Pancreas (tissue), 10 donors: ENCODE measurements around the gene PDCD7. TPM values are rescaled to one million over a fixed set of nuclear protein-coding genes. Genes with fewer than 3 reads are reported as not detected.

Experiments
- ATAC-seq, 4 donors: fragments of 200-7000 bp; cut with Tn5 transposase; one replicate each; pipeline versions ENCODE4 v1.8.0 to v1.9.1; 2020; ENCODE audit warnings: mild to moderate bottlenecking in 4 of 4, moderate library complexity in 4 of 4
- DNase-seq, 6 donors: peaks; one replicate each; pipeline ENCODE4 v3.0.0-alpha.2; 2020
- FAIRE-seq: peaks from 2 replicates; lab custom pipeline; 2012; peaks lifted over from hg19 to GRCh38; lab: Jason Lieb, UNC
- H3K27ac ChIP-seq, 4 donors: fragments of 200-600 bp; sonication (generic); 1 replicate in 3 of 4; 2 replicates in 1 of 4; pipeline versions ENCODE4 v1.5.0 to v1.8.0; 2020
- H3K27me3 ChIP-seq, 4 donors: fragments of 200-600 bp; one replicate each; pipeline ENCODE4 v1.8.0; 2021
- H3K36me3 ChIP-seq, 3 donors: fragments of 200-600 bp; sonication (generic) in 1 of 3; one replicate each; pipeline versions ENCODE4 v1.5.0 to v1.8.0; 2020 to 2021
- H3K4me1 ChIP-seq, 3 donors: fragments of 200-600 bp; one replicate each; pipeline ENCODE4 v1.8.0; 2021
- H3K4me3 ChIP-seq, 4 donors: fragments of 200-600 bp; sonication (generic) in 2 of 4; one replicate each; pipeline versions ENCODE4 v1.5.0 to v1.8.0; 2020 to 2021
- H3K9me3 ChIP-seq, 4 donors: fragments of 200-600 bp; one replicate each; pipeline ENCODE4 v1.8.0; 2021
- CTCF ChIP-seq, 4 donors: fragments of 200-600 bp; sonication (generic) in 3 of 4; IDR thresholded peaks; one replicate each; pipeline versions ENCODE4 v1.5.0 to v1.8.0; 2021; ENCODE audit warnings: antibody characterized with exemption in 4 of 4
- WGBS, 2 donors: extraction: QIAGEN DNeasy Blood & Tissue Kit; methylation state at CpG; one replicate each; pipeline ENCODE4 v1.1.7; 2013; 5-methylcytosine and 5-hydroxymethylcytosine counted together
- intact Hi-C, 3 donors: fragments of 100-400 bp; cut with DNase I; formaldehyde crosslinking; loops; one replicate each; pipeline versions ENCODE4 v1.11.1 to v1.14.2; 2022
- polyA plus RNA-seq, 2 donors: library from polyadenylated mRNA; stranded (reverse); fragments of 200-250 nt; gene quantifications; one replicate each; pipeline ENCODE4 v1.2.3, GENCODE V29; 2013
- total RNA-seq, 6 donors: library from RNA; stranded (reverse); fragmentation: NEBNext Ultra II Directional in 4 of 6; extraction: Animal tissue kit (Norgen Biotek cat#: 25700) in 4 of 6; gene quantifications; one replicate each; pipeline versions ENCODE4 v1.2.1 to v1.2.4, GENCODE V29; 2021 to 2023
- donor health status: healthy with polysubstance abuse.
- donor health status: DM: no; HTN: no; CAD: no; lungs with moderate emphysema.
- donor health status: DM: no; HTN: no; CAD: no.
- donor health status: control.
- donor health status: control.
- donor health status: Bipolar disorder and iron deficiency.
- donor health status: DM: yes; HTN: yes; CAD: no.
- donor health status: DM: no; HTN: no; CAD: no.
- donor health status: DM: no; HTN: no; CAD: no.
- donor health status: DM: yes; HTN: yes; CAD: no.

PDCD7 gene
- total and polyA plus RNA-seq, 8 donors = 7.3 to 13.1 (median 9.3) TPM

- 30 to 32% methylated on average over 1 of the region's 1 CpG for WGBS, 2 donors
- DNase-seq (no peak), ATAC-seq (peak in 3 of 4 donors; percentile 29 to 79 (median 54)), FAIRE-seq (no peak)
- Histone ChIP-seq H3K9me3 (no peaks in the 10 kb centered on the region), H3K27ac (no peak overlapping the region), H3K36me3 (peaks cover 0 to 27% (median 5%) of the 10 kb centered on the region in 3 donors), H3K4me1 (peaks cover 6 to 28% (median 9%) of the 10 kb centered on the region in 3 donors), H3K4me3 (no peak overlapping the region), H3K27me3 (no peaks in the 10 kb centered on the region)
- intact Hi-C loops = no loop called here
- TF ChIP-seq CTCF (IDR thresholded peaks at IDR 0.05) = no peak
Observed at GRCh38 chr15:65177901-65178300, 44.3 kb upstream of the PDCD7 start.

GRCh38 chr15:65176056-65176455 is 42.4 kb upstream of the PDCD7 start:
- intact Hi-C loops = no loop called here
- DNase-seq = no peak
- no peak overlapping the region for H3K27ac ChIP-seq
- no peaks in the 10 kb centered on the region for H3K9me3 ChIP-seq
- no peak for TF ChIP-seq CTCF (IDR thresholded peaks at IDR 0.05)
- peaks cover 0 to 35% (median 5%) of the 10 kb centered on the region in 3 donors for H3K36me3 ChIP-seq
- no peak for FAIRE-seq
- no peak overlapping the region for H3K4me3 ChIP-seq
- H3K27me3 ChIP-seq = no peaks in the 10 kb centered on the region
- peaks cover 0 to 17% (median 0%) of the 10 kb centered on the region in 3 donors for H3K4me1 ChIP-seq
- ATAC-seq = no peak

GRCh38 chr15:65175511-65175910 is 41.9 kb upstream of the PDCD7 start:
- H3K36me3 ChIP-seq = peaks cover 0 to 35% (median 6%) of the 10 kb centered on the region in 3 donors
- TF ChIP-seq CTCF (IDR thresholded peaks at IDR 0.05) = no peak
- DNase-seq (no peak), ATAC-seq (no peak), FAIRE-seq (no peak)
- no peak overlapping the region for H3K4me3 ChIP-seq
- no peaks in the 10 kb centered on the region for H3K9me3 ChIP-seq
- intact Hi-C loops = no loop called here
- H3K27ac ChIP-seq = no peak overlapping the region
- H3K4me1 ChIP-seq = peaks cover 0 to 17% (median 0%) of the 10 kb centered on the region in 3 donors
- WGBS, 2 donors = 92 to 94% methylated on average over 5 of the region's 5 CpGs
- H3K27me3 ChIP-seq = no peaks in the 10 kb centered on the region

GRCh38 chr15:65174509-65174908 is 40.9 kb upstream of the PDCD7 start:
- H3K4me1 ChIP-seq = peaks cover 0 to 14% (median 0%) of the 10 kb centered on the region in 3 donors
- FAIRE-seq (no peak), DNase-seq (no peak), ATAC-seq (no peak)
- WGBS, 2 donors = 94 to 98% methylated on average over 5 of the region's 5 CpGs
- no peak overlapping the region for H3K4me3 ChIP-seq
- intact Hi-C loops = no loop called here
- no peaks in the 10 kb centered on the region for H3K27me3 ChIP-seq
- no peaks in the 10 kb centered on the region for H3K9me3 ChIP-seq
- H3K27ac ChIP-seq = no peak overlapping the region
- no peak for TF ChIP-seq CTCF (IDR thresholded peaks at IDR 0.05)
- peaks cover 0 to 41% (median 9%) of the 10 kb centered on the region in 3 donors for H3K36me3 ChIP-seq

GRCh38 chr15:65172531-65172930 is 38.9 kb upstream of the PDCD7 start:
- H3K27ac ChIP-seq = no peak overlapping the region
- H3K27me3 ChIP-seq = no peaks in the 10 kb centered on the region
- peaks cover 0 to 36% (median 9%) of the 10 kb centered on the region in 3 donors for H3K36me3 ChIP-seq
- DNase-seq = no peak
- no peak overlapping the region for H3K4me3 ChIP-seq
- H3K9me3 ChIP-seq = no peaks in the 10 kb centered on the region
- H3K4me1 ChIP-seq = no peaks in the 10 kb centered on the region
- TF ChIP-seq CTCF (IDR thresholded peaks at IDR 0.05) = no peak
- FAIRE-seq = no peak
- no peak for ATAC-seq
- intact Hi-C loops = no loop called here
- 94 to 95% methylated on average over 5 of the region's 5 CpGs for WGBS, 2 donors
